Panc1 (cell line): ENCODE measurements around the gene TENM3. TPM values are rescaled to one million over a fixed set of nuclear protein-coding genes. Genes with fewer than 3 reads are reported as not detected.

Experiments
- ATAC-seq: fragments of 200-7000 bp; cut with Tn5 transposase; 2 replicates; pipeline ENCODE4 v1.9.1; 2020; ENCODE audit warnings: mild to moderate bottlenecking, moderate library complexity
- BruUV-seq: library from RNA; stranded (reverse); fragments of 400-500 nt; replicated peaks from 2 replicates; lab custom pipeline; 2021; lab: Mats Ljungman, UMichigan
- CTCF ChIA-PET: fragments of 300-600 bp; sonication (Branson Sonifier 250); formaldehyde crosslinking; loops from one replicate; lab custom pipeline; 2022; ENCODE audit warnings: antibody characterized with exemption; lab: Charles Lee
- POLR2A ChIA-PET: fragments of 300-600 bp; sonication (Branson Sonifier 250); formaldehyde crosslinking; loops from one replicate; lab custom pipeline; 2022; ENCODE audit warnings: antibody characterized with exemption; lab: Charles Lee
- DNase-seq: peaks from one replicate; pipeline ENCODE4 v3.0.0-alpha.2; 2010; ENCODE audit warnings: low read depth, low spot score
- H3K27ac ChIP-seq: 2 replicates; pipeline ENCODE4 v1.5.1; 2011; ENCODE audit warnings: mild to moderate bottlenecking, low read length, inconsistent platforms
- H3K27me3 ChIP-seq: fragments of 200-500 bp; sonication (Bioruptor generic); 2 replicates; pipeline ENCODE4 v1.6.0; 2014; ENCODE audit warnings: low read length, inconsistent platforms; ENCODE audit not compliant: control insufficient read depth, insufficient read depth
- H3K36me3 ChIP-seq: fragments of 200-500 bp; sonication (Bioruptor generic); 2 replicates; pipeline ENCODE4 v1.5.1; 2014; ENCODE audit warnings: inconsistent platforms, mild to moderate bottlenecking, low read length, moderate library complexity; ENCODE audit not compliant: control insufficient read depth, insufficient read depth
- H3K4me1 ChIP-seq: 2 replicates; pipeline ENCODE4 v1.5.1; 2011; ENCODE audit warnings: inconsistent platforms, mild to moderate bottlenecking, low read length, moderate library complexity; ENCODE audit not compliant: control insufficient read depth, insufficient read depth
- H3K4me3 ChIP-seq, 2 experiments: 2 replicates each; pipeline ENCODE4 v1.5.1; 2011 to 2012; ENCODE audit warnings: low read depth in 2 of 2, low read length in 2 of 2, mild to moderate bottlenecking in 2 of 2, inconsistent platforms in 1 of 2, moderate library complexity in 1 of 2
- H3K9me3 ChIP-seq: fragments of 200-500 bp; sonication (Bioruptor generic); 2 replicates; pipeline ENCODE4 v1.5.1; 2014; ENCODE audit warnings: low read depth, mild to moderate bottlenecking, inconsistent platforms, low read length, moderate library complexity; ENCODE audit not compliant: control insufficient read depth, insufficient read depth
- CTCF ChIP-seq: fragments of 450-650 bp; IDR thresholded peaks from 2 replicates; pipeline ENCODE4 v1.5.1; 2017; ENCODE audit warnings: mild to moderate bottlenecking
- POLR2AphosphoS5 ChIP-seq: IDR thresholded peaks from 2 replicates; pipeline ENCODE4 v1.6.1; 2012; ENCODE audit warnings: mild to moderate bottlenecking, low read depth, low read length, moderate library complexity
- REST ChIP-seq, 2 experiments: IDR thresholded peaks; 2 replicates each; pipeline ENCODE4 v1.6.1; 2011 to 2012; ENCODE audit warnings: low read depth in 2 of 2, control low read depth in 1 of 2, low read length in 1 of 2, mild to moderate bottlenecking in 1 of 2, moderate library complexity in 1 of 2; ENCODE audit not compliant: insufficient read depth in 1 of 2
- SIN3A ChIP-seq: IDR thresholded peaks from 2 replicates; pipeline ENCODE4 v1.6.1; 2012; ENCODE audit warnings: low read depth, mild to moderate bottlenecking, low read length, moderate library complexity, borderline replicate concordance; ENCODE audit not compliant: insufficient read depth
- TCF7L2 ChIP-seq: IDR thresholded peaks from 2 replicates; pipeline ENCODE4 v1.6.1; 2011; ENCODE audit warnings: mild to moderate bottlenecking, low read depth, low read length, inconsistent platforms
- in situ Hi-C: cut with HindIII; loops from 2 replicates; pipeline ENCODE4 v1.10.0; 2016; ENCODE audit warnings: low sequenced_read_pairs, low pct_unique_long_range_greater_than_20kb
- intact Hi-C: fragments of 100-400 bp; cut with micrococcal nuclease; formaldehyde crosslinking; loops from one replicate; pipeline ENCODE4 v1.10.0; 2022; ENCODE audit not compliant: unreplicated experiment
- total RNA-seq: library from RNA; stranded (reverse); gene quantifications from one replicate; pipeline ENCODE4 v1.2.1, GENCODE V29; 2021; ENCODE audit not compliant: unreplicated experiment

Gene TENM3
- total RNA-seq, 1 experiment from 2014 or later: 0.95 TPM

- H3K27ac ChIP-seq: no peak overlapping the region
- in situ Hi-C loops (no loop called here), intact Hi-C loops (no loop called here)
- no peaks in the 10 kb centered on the region for H3K36me3 ChIP-seq
- no peaks in the 10 kb centered on the region for H3K4me1 ChIP-seq
- ChIA-PET POLR2A (no interaction called here), CTCF (no interaction called here)
- no peaks in the 10 kb centered on the region for H3K9me3 ChIP-seq
- no peak for ATAC-seq
- no peaks in the 10 kb centered on the region for H3K27me3 ChIP-seq
- no TSS peak for BruUV-seq
- no peak for DNase-seq
- TF ChIP-seq SIN3A (no peak), CTCF (no peak), POLR2AphosphoS5 (no peak), TCF7L2 (no peak), REST (IDR thresholded peaks at IDR 0.05; ENCODE audit: insufficient read depth in 1 of 2, low read depth in 2 of 2, low read length in 1 of 2) (no peak)
- no peak overlapping the region for H3K4me3 ChIP-seq
Observed at GRCh38 chr4:182206266-182206665, 36.9 kb upstream of the TENM3 start.

GRCh38 chr4:182206916-182207315, 36.3 kb upstream of the TENM3 start:
- intact Hi-C loops: no loop called here
- H3K36me3 ChIP-seq: no peaks in the 10 kb centered on the region
- in situ Hi-C loops: no loop called here
- CTCF ChIA-PET: no interaction called here
- no peaks in the 10 kb centered on the region for H3K9me3 ChIP-seq
- TF ChIP-seq POLR2AphosphoS5: no peak
- TF ChIP-seq REST (IDR thresholded peaks at IDR 0.05; ENCODE audit: insufficient read depth in 1 of 2, low read depth in 2 of 2, low read length in 1 of 2): no peak
- no peak for TF ChIP-seq CTCF
- no peak for TF ChIP-seq TCF7L2
- TF ChIP-seq SIN3A: no peak
- no peaks in the 10 kb centered on the region for H3K4me1 ChIP-seq
- H3K27ac ChIP-seq: no peak overlapping the region
- H3K4me3 ChIP-seq: no peak overlapping the region
- no peaks in the 10 kb centered on the region for H3K27me3 ChIP-seq
- no TSS peak for BruUV-seq
- ATAC-seq: no peak
- POLR2A ChIA-PET: no interaction called here
- no peak for DNase-seq
